HCT116 (cell line): ENCODE results near the gene RNASEL. TPM values are rescaled to one million over a fixed set of nuclear protein-coding genes. Genes with fewer than 3 reads are reported as not detected.

Experiments used
- ATAC-seq: fragments of 200-7000 bp; cut with Tn5 transposase; 2 replicates; pipeline ENCODE4 v1.9.1; 2020; ENCODE audit warnings: mild to moderate bottlenecking, moderate library complexity
- BruUV-seq: library from RNA; stranded (reverse); fragments of 400-500 nt; replicated peaks from 2 replicates; lab custom pipeline; 2021; lab: Mats Ljungman, UMichigan
- CTCF ChIA-PET: fragments of 300-600 bp; sonication (Branson Sonifier 250); formaldehyde crosslinking; loops from one replicate; lab custom pipeline; 2021; ENCODE audit warnings: antibody characterized with exemption; lab: Charles Lee
- POLR2A ChIA-PET: fragments of 300-600, 350-600 bp; sonication (Branson Sonifier 250); formaldehyde crosslinking; loops from one replicate; lab custom pipeline; 2021; ENCODE audit warnings: antibody characterized with exemption; lab: Charles Lee
- RAD21 ChIA-PET, 2 experiments: fragments of 300-600 bp; sonication (Branson Sonifier 250); formaldehyde crosslinking; loops; one replicate each; lab custom pipeline; 2023; ENCODE audit warnings: low total read pairs in 2 of 2; ENCODE audit not compliant: uncharacterized antibody in 2 of 2, unreplicated experiment in 2 of 2, low non-redundant PET in 1 of 2; lab: Charles Lee
- DNase-seq: peaks from one replicate; pipeline ENCODE4 v3.0.0-alpha.2; 2010; ENCODE audit warnings: low read depth, low spot score
- H2AFZ ChIP-seq: fragments of 200-600 bp; shearing (Covaris generic), sonication (generic); 2 replicates; pipeline ENCODE4 v1.6.1; 2017; ENCODE audit warnings: low read depth, mixed run types, mixed read lengths, antibody characterized with exemption, low read length; ENCODE audit not compliant: poor library complexity, severe bottlenecking
- H3K27ac ChIP-seq: 2 replicates; pipeline ENCODE4 v1.5.1; 2012; ENCODE audit warnings: low read depth, low read length
- H3K27me3 ChIP-seq: fragments of 200-600 bp; sonication (generic); 2 replicates; pipeline ENCODE4 v1.6.1; 2016; ENCODE audit warnings: mixed run types, low read length, mixed read lengths; ENCODE audit not compliant: insufficient read depth
- H3K36me3 ChIP-seq, 2 experiments: fragments of 200-500 bp in 1 of 2; fragments of 200-600 bp in 1 of 2; sonication (Bioruptor generic) in 1 of 2; sonication (generic) in 1 of 2; 2 replicates each; pipeline versions ENCODE4 v1.5.1 to v1.6.1; 2014 to 2016; ENCODE audit warnings: low read length in 2 of 2, inconsistent platforms in 1 of 2, mixed read lengths in 1 of 2, mixed run types in 1 of 2; ENCODE audit not compliant: insufficient read depth in 2 of 2, control insufficient read depth in 1 of 2
- H3K4me1 ChIP-seq, 2 experiments: fragments of 200-600 bp in 1 of 2; sonication (generic) in 1 of 2; 2 replicates each; pipeline versions ENCODE4 v1.5.1 to v1.6.1; 2012 to 2017; ENCODE audit warnings: low read length in 2 of 2, inconsistent platforms in 1 of 2, mild to moderate bottlenecking in 1 of 2, mixed read lengths in 1 of 2, mixed run types in 1 of 2, moderate library complexity in 1 of 2; ENCODE audit not compliant: insufficient read depth in 2 of 2, control insufficient read depth in 1 of 2
- H3K4me2 ChIP-seq: fragments of 200-600 bp; sonication (generic); 2 replicates; pipeline ENCODE4 v1.6.1; 2017; ENCODE audit warnings: mixed run types, low read length, mixed read lengths
- H3K4me3 ChIP-seq, 2 experiments: fragments of 200-600 bp in 1 of 2; sonication (generic) in 1 of 2; replicated peaks in 1 of 2; 2 replicates each; pipeline ENCODE4 v1.5.1; 2011 to 2016; ENCODE audit warnings: low read length in 2 of 2, control low read depth in 1 of 2, low read depth in 1 of 2, mild to moderate bottlenecking in 1 of 2, mixed read lengths in 1 of 2, mixed run types in 1 of 2
- H3K79me2 ChIP-seq: fragments of 200-600 bp; sonication (generic); 2 replicates; pipeline ENCODE4 v1.6.1; 2017; ENCODE audit warnings: mild to moderate bottlenecking, mixed run types, low read length, moderate library complexity, mixed read lengths; ENCODE audit not compliant: insufficient read depth
- H3K9ac ChIP-seq: fragments of 200-600 bp; sonication (generic); 2 replicates; pipeline ENCODE4 v1.6.1; 2016; ENCODE audit warnings: low read length, mixed read lengths
- H3K9me2 ChIP-seq: fragments of 200-600 bp; sonication (generic), shearing (Covaris generic); 2 replicates; pipeline ENCODE4 v1.6.1; 2017; ENCODE audit warnings: mixed run types, mild to moderate bottlenecking, moderate library complexity; ENCODE audit not compliant: insufficient read depth
- H3K9me3 ChIP-seq, 2 experiments: fragments of 200-500 bp in 1 of 2; fragments of 200-600 bp in 1 of 2; sonication (Bioruptor generic) in 1 of 2; sonication (generic) in 1 of 2; 2 replicates each; pipeline ENCODE4 v1.6.1; 2014 to 2017; ENCODE audit warnings: low read length in 2 of 2, mixed read lengths in 2 of 2, inconsistent platforms in 1 of 2, low read depth in 1 of 2, mild to moderate bottlenecking in 1 of 2, mixed run types in 1 of 2, moderate library complexity in 1 of 2; ENCODE audit not compliant: control insufficient read depth in 1 of 2, insufficient read depth in 1 of 2
- H4K20me1 ChIP-seq: fragments of 200-600 bp; sonication (generic), shearing (Covaris generic); 2 replicates; pipeline ENCODE4 v1.6.1; 2017; ENCODE audit warnings: mixed run types, mild to moderate bottlenecking, moderate library complexity; ENCODE audit not compliant: insufficient read depth
- CBX3 ChIP-seq: IDR thresholded peaks from 2 replicates; pipeline ENCODE4 v1.6.1; 2012; ENCODE audit warnings: low read depth
- CEBPB ChIP-seq: IDR thresholded peaks from 2 replicates; pipeline ENCODE4 v1.6.1; 2012; ENCODE audit warnings: low read depth
- ELF1 ChIP-seq: IDR thresholded peaks from 2 replicates; pipeline ENCODE4 v1.6.1; 2012; ENCODE audit warnings: low read depth, borderline replicate concordance
- EZH2 ChIP-seq: fragments of 200-600 bp; sonication (generic); IDR thresholded peaks from 2 replicates; pipeline ENCODE4 v1.6.1; 2017; ENCODE audit warnings: antibody characterized with exemption, mixed run types
- FOSL1 ChIP-seq: IDR thresholded peaks from 2 replicates; pipeline ENCODE4 v1.6.1; 2012; ENCODE audit warnings: low read depth
- JUND ChIP-seq: IDR thresholded peaks from 2 replicates; pipeline ENCODE4 v1.6.1; 2012
- POLR2A ChIP-seq: IDR thresholded peaks from 2 replicates; pipeline ENCODE4 v1.7.0; 2011; ENCODE audit warnings: borderline replicate concordance; ENCODE audit not compliant: insufficient read depth, insufficient read length; ENCODE audit errors: extremely low read depth
- POLR2AphosphoS5 ChIP-seq: IDR thresholded peaks from 2 replicates; pipeline ENCODE4 v1.6.1; 2011; ENCODE audit warnings: mild to moderate bottlenecking, low read depth, low read length, moderate library complexity
- RAD21 ChIP-seq: IDR thresholded peaks from 2 replicates; pipeline ENCODE4 v1.6.1; 2012; ENCODE audit warnings: low read depth, mild to moderate bottlenecking
- SIN3A ChIP-seq: IDR thresholded peaks from 2 replicates; pipeline ENCODE4 v1.6.1; 2012; ENCODE audit warnings: low read depth
- TCF7L2 ChIP-seq: IDR thresholded peaks from 2 replicates; pipeline ENCODE4 v1.7.0; 2011; ENCODE audit warnings: borderline replicate concordance, inconsistent platforms; ENCODE audit not compliant: insufficient read depth, insufficient read length; ENCODE audit errors: extremely low read depth
- YY1 ChIP-seq: IDR thresholded peaks from 2 replicates; pipeline ENCODE4 v1.6.1; 2011; ENCODE audit warnings: low read length, low read depth, moderate library complexity, mild to moderate bottlenecking; ENCODE audit not compliant: insufficient replicate concordance; ENCODE audit errors: extremely low read depth
- ZBTB33 ChIP-seq: IDR thresholded peaks from 2 replicates; pipeline ENCODE4 v1.6.1; 2011; ENCODE audit warnings: mild to moderate bottlenecking, low read length, moderate library complexity; ENCODE audit not compliant: insufficient replicate concordance; ENCODE audit errors: extremely low read depth
- ZNF274 ChIP-seq: fragments of 200-500 bp; sonication (Bioruptor generic); IDR thresholded peaks from 2 replicates; pipeline ENCODE4 v1.6.1; 2014; ENCODE audit warnings: mild to moderate bottlenecking, low read depth, low read length, inconsistent platforms
- intact Hi-C: fragments of 100-400 bp; cut with micrococcal nuclease; formaldehyde crosslinking; loops from 2 replicates; pipeline ENCODE4 v1.10.0; 2022
- total RNA-seq: library from RNA; stranded (reverse); gene quantifications from one replicate; pipeline ENCODE4 v1.2.1, GENCODE V29; 2021; ENCODE audit not compliant: unreplicated experiment
- TF ChIP-seq, protein P1 (sequence below), 3 experiments: fragments of 200-600 bp in 1 of 3; sonication (generic) in 1 of 3; IDR thresholded peaks in 2 of 3; conservative IDR thresholded peaks in 1 of 3; 2 replicates each; pipeline ENCODE4 v1.5.1; 2012 to 2017; ENCODE audit warnings: low read depth in 2 of 3, low read length in 2 of 3, antibody characterized with exemption in 1 of 3, borderline replicate concordance in 1 of 3, control low read depth in 1 of 3, mild to moderate bottlenecking in 1 of 3, mixed read lengths in 1 of 3, mixed run types in 1 of 3, moderate library complexity in 1 of 3; ENCODE audit not compliant: insufficient read depth in 1 of 3
- TF ChIP-seq, protein P2 (sequence below): IDR thresholded peaks from 2 replicates; pipeline ENCODE4 v1.6.1; 2012
- TF ChIP-seq, protein P3 (sequence below): IDR thresholded peaks from 2 replicates; pipeline ENCODE4 v1.6.1; 2012; ENCODE audit warnings: low read depth

RNASEL gene
- total RNA-seq, 1 experiment from 2014 or later = 2.9 TPM

GRCh38 chr1:182616130-182617013 lies 27.3 kb upstream of the RNASEL start:
- no peaks in the 10 kb centered on the region for H3K27me3 ChIP-seq
- H4K20me1 ChIP-seq = no peaks in the 10 kb centered on the region
- BruUV-seq = no TSS peak
- RAD21 ChIA-PET = no interaction called here
- no peaks in the 10 kb centered on the region for H3K36me3 ChIP-seq
- H3K4me1 ChIP-seq = peaks cover 23 to 27% of the 10 kb centered on the region in 2 experiments
- DNase-seq (no peak), ATAC-seq (peak; percentile 79)
- no peak overlapping the region for H3K27ac ChIP-seq
- H3K9ac ChIP-seq = no peak overlapping the region
- POLR2A ChIA-PET = interaction anchor here (0.7 to 1.7 kb wide), 3 partner anchors 9 to 13 kb away, joined by 3 to 4 read pairs (median 4); partner anchors contain the start of gene RGS16
- H3K4me2 ChIP-seq = peak overlapping the region; percentile 52
- no peaks in the 10 kb centered on the region for H3K79me2 ChIP-seq
- intact Hi-C loops = no loop called here
- H3K9me3 ChIP-seq = no peaks in the 10 kb centered on the region; a peak in 1 of 4 replicates
- H3K9me2 ChIP-seq = no peaks in the 10 kb centered on the region
- H2AFZ ChIP-seq = peak overlapping the region; percentile 87
- CTCF ChIA-PET = interaction anchor here (0.9 to 1.8 kb wide), 4 partner anchors 12 to 103 kb away, joined by 3 to 5 read pairs (median 4); partner anchors contain the start of gene RGS16
- peak overlapping the region in 1 of 2 experiments; percentile 11; a peak in 1 of 4 replicates for H3K4me3 ChIP-seq
- TF ChIP-seq POLR2AphosphoS5 (peak; percentile 32; the same call in 1 of the 2 replicates), CBX3 (no peak), FOSL1 (no peak), TCF7L2 (no peak), RAD21 (no peak), EZH2 (no peak), ELF1 (no peak), ZBTB33 (no peak), CEBPB (peak; percentile 94), POLR2A (no peak), ZNF274 (no peak), YY1 (no peak), JUND (no peak), SIN3A (no peak)
- TF ChIP-seq, protein P1, sequence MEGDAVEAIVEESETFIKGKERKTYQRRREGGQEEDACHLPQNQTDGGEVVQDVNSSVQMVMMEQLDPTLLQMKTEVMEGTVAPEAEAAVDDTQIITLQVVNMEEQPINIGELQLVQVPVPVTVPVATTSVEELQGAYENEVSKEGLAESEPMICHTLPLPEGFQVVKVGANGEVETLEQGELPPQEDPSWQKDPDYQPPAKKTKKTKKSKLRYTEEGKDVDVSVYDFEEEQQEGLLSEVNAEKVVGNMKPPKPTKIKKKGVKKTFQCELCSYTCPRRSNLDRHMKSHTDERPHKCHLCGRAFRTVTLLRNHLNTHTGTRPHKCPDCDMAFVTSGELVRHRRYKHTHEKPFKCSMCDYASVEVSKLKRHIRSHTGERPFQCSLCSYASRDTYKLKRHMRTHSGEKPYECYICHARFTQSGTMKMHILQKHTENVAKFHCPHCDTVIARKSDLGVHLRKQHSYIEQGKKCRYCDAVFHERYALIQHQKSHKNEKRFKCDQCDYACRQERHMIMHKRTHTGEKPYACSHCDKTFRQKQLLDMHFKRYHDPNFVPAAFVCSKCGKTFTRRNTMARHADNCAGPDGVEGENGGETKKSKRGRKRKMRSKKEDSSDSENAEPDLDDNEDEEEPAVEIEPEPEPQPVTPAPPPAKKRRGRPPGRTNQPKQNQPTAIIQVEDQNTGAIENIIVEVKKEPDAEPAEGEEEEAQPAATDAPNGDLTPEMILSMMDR (IDR thresholded peaks at IDR 0.05 in 2 of 3, conservative IDR thresholded peaks at IDR 0.05 in 1 of 3; ENCODE audit: borderline replicate concordance in 1 of 3, insufficient read depth in 1 of 3, low read depth in 2 of 3, low read length in 2 of 3) = peak in 1 of 3 experiments; percentile 22; a peak in 1 of 6 replicates
- TF ChIP-seq, protein P2, sequence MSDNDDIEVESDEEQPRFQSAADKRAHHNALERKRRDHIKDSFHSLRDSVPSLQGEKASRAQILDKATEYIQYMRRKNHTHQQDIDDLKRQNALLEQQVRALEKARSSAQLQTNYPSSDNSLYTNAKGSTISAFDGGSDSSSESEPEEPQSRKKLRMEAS = peak; percentile 51; the same call in 1 of the 2 replicates
- TF ChIP-seq, protein P3, sequence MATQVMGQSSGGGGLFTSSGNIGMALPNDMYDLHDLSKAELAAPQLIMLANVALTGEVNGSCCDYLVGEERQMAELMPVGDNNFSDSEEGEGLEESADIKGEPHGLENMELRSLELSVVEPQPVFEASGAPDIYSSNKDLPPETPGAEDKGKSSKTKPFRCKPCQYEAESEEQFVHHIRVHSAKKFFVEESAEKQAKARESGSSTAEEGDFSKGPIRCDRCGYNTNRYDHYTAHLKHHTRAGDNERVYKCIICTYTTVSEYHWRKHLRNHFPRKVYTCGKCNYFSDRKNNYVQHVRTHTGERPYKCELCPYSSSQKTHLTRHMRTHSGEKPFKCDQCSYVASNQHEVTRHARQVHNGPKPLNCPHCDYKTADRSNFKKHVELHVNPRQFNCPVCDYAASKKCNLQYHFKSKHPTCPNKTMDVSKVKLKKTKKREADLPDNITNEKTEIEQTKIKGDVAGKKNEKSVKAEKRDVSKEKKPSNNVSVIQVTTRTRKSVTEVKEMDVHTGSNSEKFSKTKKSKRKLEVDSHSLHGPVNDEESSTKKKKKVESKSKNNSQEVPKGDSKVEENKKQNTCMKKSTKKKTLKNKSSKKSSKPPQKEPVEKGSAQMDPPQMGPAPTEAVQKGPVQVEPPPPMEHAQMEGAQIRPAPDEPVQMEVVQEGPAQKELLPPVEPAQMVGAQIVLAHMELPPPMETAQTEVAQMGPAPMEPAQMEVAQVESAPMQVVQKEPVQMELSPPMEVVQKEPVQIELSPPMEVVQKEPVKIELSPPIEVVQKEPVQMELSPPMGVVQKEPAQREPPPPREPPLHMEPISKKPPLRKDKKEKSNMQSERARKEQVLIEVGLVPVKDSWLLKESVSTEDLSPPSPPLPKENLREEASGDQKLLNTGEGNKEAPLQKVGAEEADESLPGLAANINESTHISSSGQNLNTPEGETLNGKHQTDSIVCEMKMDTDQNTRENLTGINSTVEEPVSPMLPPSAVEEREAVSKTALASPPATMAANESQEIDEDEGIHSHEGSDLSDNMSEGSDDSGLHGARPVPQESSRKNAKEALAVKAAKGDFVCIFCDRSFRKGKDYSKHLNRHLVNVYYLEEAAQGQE = no peak
